Activated CD4-positive, alpha-beta T cell treated with anti-CD3 and anti-CD28 coated beads, Interleukin-2, Interleukin-4, amounts not matched to agents 100 ng/mL and 50 ng/mL, durations not matched to agents 16 hours and 8 hours (primary cell): ENCODE results near the gene LRRFIP2.

Experiments
- DNase-seq: peaks from one replicate; pipeline ENCODE4 v3.0.0-alpha.2; 2020; ENCODE audit warnings: low spot score

The LRRFIP2 gene

GRCh38 chr3:37115446-37115845, 58.9 kb downstream of the LRRFIP2 start:
- DNase-seq: no peak

- peak; percentile 10 for DNase-seq
These were observed 59.9 kb downstream of the LRRFIP2 start for GRCh38 chr3:37114251-37115145.

- DNase-seq: no peak
These were observed 61.4 kb downstream of the LRRFIP2 start for GRCh38 chr3:37112987-37113386.

GRCh38 chr3:37111199-37111598, 63.2 kb downstream of the LRRFIP2 start:
- no peak for DNase-seq

- DNase-seq: no peak
These were observed 66.5 kb downstream of the LRRFIP2 start for GRCh38 chr3:37107846-37108245.

GRCh38 chr3:37103103-37103808, 71.1 kb downstream of the LRRFIP2 start:
- no peak for DNase-seq

- DNase-seq: no peak
These were observed 74.0 kb downstream of the LRRFIP2 start for GRCh38 chr3:37100411-37100810.

GRCh38 chr3:37099469-37099868, 74.9 kb downstream of the LRRFIP2 start:
- DNase-seq: no peak

- no peak for DNase-seq
These were observed 75.5 kb downstream of the LRRFIP2 start for GRCh38 chr3:37098884-37099283.

- DNase-seq: no peak
These were observed 76.6 kb downstream of the LRRFIP2 start for GRCh38 chr3:37097776-37098175.

GRCh38 chr3:37096975-37097374, 77.4 kb downstream of the LRRFIP2 start:
- DNase-seq: no peak

GRCh38 chr3:37096288-37096687, 78.1 kb downstream of the LRRFIP2 start:
- no peak for DNase-seq

- no peak for DNase-seq
These were observed 79.7 kb downstream of the LRRFIP2 start for GRCh38 chr3:37094636-37095035.

- no peak for DNase-seq
These were observed 80.9 kb downstream of the LRRFIP2 start for GRCh38 chr3:37093481-37093880.

- DNase-seq: no peak
These were observed 81.9 kb downstream of the LRRFIP2 start for GRCh38 chr3:37092484-37092883.

GRCh38 chr3:37087870-37088269, 86.5 kb downstream of the LRRFIP2 start:
- DNase-seq: no peak

GRCh38 chr3:37086918-37087317, 87.5 kb downstream of the LRRFIP2 start:
- DNase-seq: no peak

GRCh38 chr3:37082317-37082716, 92.1 kb downstream of the LRRFIP2 start:
- no peak for DNase-seq

GRCh38 chr3:37075955-37076354, 98.4 kb downstream of the LRRFIP2 start:
- no peak for DNase-seq

GRCh38 chr3:37074178-37074577, 100.2 kb downstream of the LRRFIP2 start:
- no peak for DNase-seq

GRCh38 chr3:37072892-37073291, 101.5 kb downstream of the LRRFIP2 start:
- DNase-seq: no peak

- no peak for DNase-seq
These were observed 102.5 kb downstream of the LRRFIP2 start for GRCh38 chr3:37071921-37072320.

- DNase-seq: no peak
These were observed 106.4 kb downstream of the LRRFIP2 start for GRCh38 chr3:37068031-37068430.
